MM.1S (cell line): ENCODE measurements around the gene MECP2.

Source experiments
- EZH2 ChIP-seq: fragments of 300-600 bp; sonication (generic); optimal IDR thresholded peaks from 2 replicates; pipeline ENCODE3; 2017; ENCODE audit warnings: low read depth, mild to moderate bottlenecking, antibody characterized with exemption, low read length, mixed read lengths
- EZH2phosphoT487 ChIP-seq: fragments of 300-600 bp; sonication (generic); IDR thresholded peaks from 2 replicates; pipeline ENCODE4 v1.6.1; 2018; ENCODE audit warnings: antibody characterized with exemption, low read length
- TF ChIP-seq, protein P1 (sequence below): fragments of 300-600 bp; sonication (generic); IDR thresholded peaks from 2 replicates; pipeline ENCODE4 v1.5.1; 2016; ENCODE audit warnings: antibody characterized with exemption, low read length, mixed read lengths

- TF ChIP-seq, protein P1, sequence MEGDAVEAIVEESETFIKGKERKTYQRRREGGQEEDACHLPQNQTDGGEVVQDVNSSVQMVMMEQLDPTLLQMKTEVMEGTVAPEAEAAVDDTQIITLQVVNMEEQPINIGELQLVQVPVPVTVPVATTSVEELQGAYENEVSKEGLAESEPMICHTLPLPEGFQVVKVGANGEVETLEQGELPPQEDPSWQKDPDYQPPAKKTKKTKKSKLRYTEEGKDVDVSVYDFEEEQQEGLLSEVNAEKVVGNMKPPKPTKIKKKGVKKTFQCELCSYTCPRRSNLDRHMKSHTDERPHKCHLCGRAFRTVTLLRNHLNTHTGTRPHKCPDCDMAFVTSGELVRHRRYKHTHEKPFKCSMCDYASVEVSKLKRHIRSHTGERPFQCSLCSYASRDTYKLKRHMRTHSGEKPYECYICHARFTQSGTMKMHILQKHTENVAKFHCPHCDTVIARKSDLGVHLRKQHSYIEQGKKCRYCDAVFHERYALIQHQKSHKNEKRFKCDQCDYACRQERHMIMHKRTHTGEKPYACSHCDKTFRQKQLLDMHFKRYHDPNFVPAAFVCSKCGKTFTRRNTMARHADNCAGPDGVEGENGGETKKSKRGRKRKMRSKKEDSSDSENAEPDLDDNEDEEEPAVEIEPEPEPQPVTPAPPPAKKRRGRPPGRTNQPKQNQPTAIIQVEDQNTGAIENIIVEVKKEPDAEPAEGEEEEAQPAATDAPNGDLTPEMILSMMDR = no peak
- TF ChIP-seq EZH2 = no peak
- no peak for TF ChIP-seq EZH2phosphoT487
These were observed 69.5 kb downstream of the MECP2 start for GRCh38 chrX:154027986-154028385.
